Body of pancreas (tissue), 4 donors: Measurements from ENCODE around the gene ZC3H13. TPM values are rescaled to one million over a fixed set of nuclear protein-coding genes. Genes with fewer than 3 reads are reported as not detected.
"Not testable (repeated sequence)": the region's sequence is repeated elsewhere in the genome, so short reads cannot be mapped to it uniquely, and the experiment has no call there.

Source experiments
- ATAC-seq: fragments of 150-250 bp; one replicate; pipeline ENCODE4 v1.9.1; 2016
- DNase-seq, 4 donors: peaks; one replicate each; pipeline ENCODE4 v3.0.0-alpha.2; 2019
- H3K27ac ChIP-seq, 4 donors: fragments of 200-600 bp; sonication (generic); 1 replicate in 3 of 4; 2 replicates in 1 of 4; pipeline versions ENCODE4 v1.5.1 to v1.6.1; 2016 to 2019; ENCODE audit warnings: mild to moderate bottlenecking in 1 of 4, mixed read lengths in 1 of 4, moderate library complexity in 1 of 4
- H3K27me3 ChIP-seq, 2 donors: fragments of 200-600 bp; sonication (generic); one replicate each; pipeline ENCODE4 v1.6.0; 2016; ENCODE audit warnings: mild to moderate bottlenecking in 1 of 2
- H3K36me3 ChIP-seq, 2 donors: fragments of 200-600 bp; sonication (generic); replicated peaks in 1 of 2; 2 replicates each; pipeline ENCODE4 v1.5.1; 2016; ENCODE audit warnings: low read depth in 2 of 2; ENCODE audit not compliant: insufficient read depth in 1 of 2
- H3K4me1 ChIP-seq: fragments of 200-600 bp; sonication (generic); one replicate; pipeline ENCODE4 v1.6.0; 2016
- H3K4me3 ChIP-seq, 2 donors: fragments of 200-600 bp; sonication (generic); 1 replicate in 1 of 2; 2 replicates in 1 of 2; pipeline ENCODE4 v1.5.1; 2016 to 2019
- H3K9me3 ChIP-seq, 3 donors: fragments of 200-600 bp; sonication (generic); 1 replicate in 2 of 3; 2 replicates in 1 of 3; pipeline ENCODE4 v1.5.1; 2016
- POLR2A ChIP-seq, 3 donors: fragments of 450-650 bp; IDR thresholded peaks; one replicate each; pipeline ENCODE4 v1.6.1; 2016; ENCODE audit warnings: antibody characterized with exemption in 3 of 3, mild to moderate bottlenecking in 2 of 3
- WGBS, 2 donors: methylation state at CpG; one replicate each; pipeline ENCODE4 v1.1.5; 2017; 5-methylcytosine and 5-hydroxymethylcytosine counted together
- intact Hi-C: fragments of 100-400 bp; cut with DNase I; formaldehyde crosslinking; loops from one replicate; pipeline ENCODE4 v1.15.1; 2023
- total RNA-seq, 2 donors: library from RNA; depleted of rRNA; stranded (reverse); fragments of >200 nt; gene quantifications; one replicate each; pipeline ENCODE4 v1.1.0, GENCODE V29; 2016
- TF ChIP-seq, protein P1 (sequence below), 7 experiments: fragments of 450-650 bp in 4 of 7; fragments of 200-600 bp in 3 of 7; sonication (generic) in 3 of 7; IDR thresholded peaks; one replicate each; pipeline ENCODE4 v1.5.1; 2016 to 2019; ENCODE audit warnings: antibody characterized with exemption in 7 of 7

The ZC3H13 gene
- total RNA-seq, 2 donors from 2014 or later, result 12.7 to 31.0 TPM

DNA sequence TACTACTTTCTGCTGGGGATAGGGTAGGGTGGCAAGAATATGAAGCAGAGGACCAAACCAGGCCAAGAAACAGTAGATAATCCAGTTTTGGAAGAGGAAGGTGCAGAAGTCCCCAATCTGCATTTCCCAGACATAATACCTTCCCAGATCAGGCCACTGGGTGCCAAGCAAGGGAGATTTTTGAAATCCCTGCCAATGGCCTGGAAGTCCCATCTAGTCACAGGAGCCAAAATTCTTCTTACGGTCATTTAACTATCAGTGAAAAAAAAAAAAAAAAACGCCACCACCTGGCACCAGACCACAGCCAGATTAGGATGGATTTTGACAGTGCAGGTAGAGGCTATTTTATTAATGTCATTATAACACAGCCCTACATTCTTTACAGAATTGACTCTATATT is 57.8 kb downstream of the ZC3H13 start:
- no peak for ATAC-seq

DNA sequence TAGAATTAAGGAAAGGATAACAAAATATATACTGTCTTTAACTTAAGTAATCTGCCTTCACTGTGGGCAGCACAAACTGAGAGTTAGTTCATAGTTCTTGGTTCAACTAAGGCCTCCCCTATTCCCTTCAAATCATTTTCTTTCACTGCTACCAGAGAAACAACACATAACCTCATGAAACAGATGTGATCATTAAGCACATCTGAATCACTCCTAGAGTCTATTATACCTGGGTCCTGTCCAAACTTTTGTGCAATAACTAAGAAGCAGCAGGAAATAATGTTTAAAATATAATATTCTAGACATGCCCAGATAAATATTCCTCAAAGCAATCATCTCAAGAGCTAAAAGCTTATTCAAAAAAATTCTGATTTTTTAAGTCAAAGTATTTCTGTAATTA is 62.9 kb downstream of the ZC3H13 start:
- no peak for TF ChIP-seq POLR2A (IDR thresholded peaks at IDR 0.05)
- TF ChIP-seq, protein P1, sequence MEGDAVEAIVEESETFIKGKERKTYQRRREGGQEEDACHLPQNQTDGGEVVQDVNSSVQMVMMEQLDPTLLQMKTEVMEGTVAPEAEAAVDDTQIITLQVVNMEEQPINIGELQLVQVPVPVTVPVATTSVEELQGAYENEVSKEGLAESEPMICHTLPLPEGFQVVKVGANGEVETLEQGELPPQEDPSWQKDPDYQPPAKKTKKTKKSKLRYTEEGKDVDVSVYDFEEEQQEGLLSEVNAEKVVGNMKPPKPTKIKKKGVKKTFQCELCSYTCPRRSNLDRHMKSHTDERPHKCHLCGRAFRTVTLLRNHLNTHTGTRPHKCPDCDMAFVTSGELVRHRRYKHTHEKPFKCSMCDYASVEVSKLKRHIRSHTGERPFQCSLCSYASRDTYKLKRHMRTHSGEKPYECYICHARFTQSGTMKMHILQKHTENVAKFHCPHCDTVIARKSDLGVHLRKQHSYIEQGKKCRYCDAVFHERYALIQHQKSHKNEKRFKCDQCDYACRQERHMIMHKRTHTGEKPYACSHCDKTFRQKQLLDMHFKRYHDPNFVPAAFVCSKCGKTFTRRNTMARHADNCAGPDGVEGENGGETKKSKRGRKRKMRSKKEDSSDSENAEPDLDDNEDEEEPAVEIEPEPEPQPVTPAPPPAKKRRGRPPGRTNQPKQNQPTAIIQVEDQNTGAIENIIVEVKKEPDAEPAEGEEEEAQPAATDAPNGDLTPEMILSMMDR (IDR thresholded peaks at IDR 0.05), result no peak
- H3K27ac ChIP-seq, result no peak overlapping the region
- H3K9me3 ChIP-seq, result no peaks in the 10 kb centered on the region
- peaks cover 0 to 29% of the 10 kb centered on the region in 2 donors for H3K36me3 ChIP-seq
- ATAC-seq, result no peak
- peaks cover 9% of the 10 kb centered on the region for H3K4me1 ChIP-seq
- intact Hi-C loops, result no loop called here
- DNase-seq, result no peak
- H3K27me3 ChIP-seq, result no peaks in the 10 kb centered on the region
- H3K4me3 ChIP-seq, result no peak overlapping the region

More for the DNA sequence above, 57.8 kb downstream of the ZC3H13 start:
- intact Hi-C loops, result no loop called here
- no peak for TF ChIP-seq POLR2A (IDR thresholded peaks at IDR 0.05)
- TF ChIP-seq, protein P1 (IDR thresholded peaks at IDR 0.05), result no peak
- no peaks in the 10 kb centered on the region for H3K27me3 ChIP-seq
- no peak overlapping the region for H3K27ac ChIP-seq
- no peaks in the 10 kb centered on the region for H3K9me3 ChIP-seq
- H3K4me3 ChIP-seq, result no peak overlapping the region
- no peak for DNase-seq
- 36 to 44% methylated on average over 2 of the region's 2 CpGs for whole genome bisulfite sequencing, 2 donors
- H3K36me3 ChIP-seq, result no peaks in the 10 kb centered on the region
- peaks cover 9% of the 10 kb centered on the region for H3K4me1 ChIP-seq

DNA sequence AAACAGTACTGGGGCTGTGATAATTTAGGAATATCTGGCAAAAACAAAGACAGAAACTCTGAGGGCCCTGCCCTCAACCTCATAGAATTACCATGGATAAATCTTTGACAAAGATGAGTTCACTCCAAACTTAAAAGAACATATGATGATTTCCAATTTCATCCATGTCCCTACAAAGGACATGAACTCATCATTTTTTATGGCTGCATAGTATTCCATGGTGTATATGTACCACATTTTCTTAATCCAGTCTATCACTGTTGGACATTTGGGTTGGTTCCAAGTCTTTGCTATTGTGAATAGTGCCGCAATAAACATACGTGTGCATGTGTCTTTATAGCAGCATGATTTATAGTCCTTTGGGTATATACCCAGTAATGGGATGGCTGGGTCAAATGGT is 71.4 kb downstream of the ZC3H13 start:
- no CpG with 5 or more reads among the region's 2 CpGs for WGBS, 2 donors
- H3K36me3 ChIP-seq, result peaks cover 0 to 11% of the 10 kb centered on the region in 2 donors
- DNase-seq, intact Hi-C loops, ATAC-seq, H3K9me3 ChIP-seq, H3K4me3 ChIP-seq, H3K27me3 ChIP-seq, H3K4me1 ChIP-seq, H3K27ac ChIP-seq: not testable (repeated sequence)

DNA sequence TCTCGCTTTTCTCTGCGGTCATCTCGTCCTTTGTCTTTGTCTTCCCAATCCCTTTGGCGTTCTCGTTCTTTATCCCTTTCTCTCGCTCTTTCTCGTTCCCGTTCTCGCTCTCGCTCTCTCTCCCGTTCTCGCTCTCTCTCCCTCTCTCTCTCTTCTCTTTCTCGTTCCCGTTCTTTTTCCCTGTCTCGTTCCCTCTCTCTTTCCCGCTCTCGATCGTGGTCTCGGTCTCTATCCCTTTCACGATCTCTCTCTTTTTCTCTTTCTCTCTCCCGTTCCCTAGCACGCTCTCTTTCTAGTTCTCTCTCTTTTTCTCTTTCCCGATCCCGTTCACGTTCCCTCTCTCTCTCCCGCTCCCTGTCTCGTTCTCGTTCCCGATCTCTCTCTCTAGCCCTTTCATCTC is 77.2 kb downstream of the ZC3H13 start:
- no peak overlapping the region for H3K4me3 ChIP-seq
- TF ChIP-seq, protein P1 (IDR thresholded peaks at IDR 0.05), result no peak
- TF ChIP-seq POLR2A (IDR thresholded peaks at IDR 0.05), result no peak
- H3K36me3 ChIP-seq, result peaks cover 0 to 8% of the 10 kb centered on the region in 2 donors
- no peak overlapping the region for H3K27ac ChIP-seq
- no peak for ATAC-seq
- no peaks in the 10 kb centered on the region for H3K27me3 ChIP-seq
- no peaks in the 10 kb centered on the region for H3K9me3 ChIP-seq
- intact Hi-C loops, result no loop called here
- WGBS, 2 donors, result 91 to 99% methylated on average over 28 to 29 of the region's 29 CpGs
- H3K4me1 ChIP-seq, result no peaks in the 10 kb centered on the region
- no peak for DNase-seq

DNA sequence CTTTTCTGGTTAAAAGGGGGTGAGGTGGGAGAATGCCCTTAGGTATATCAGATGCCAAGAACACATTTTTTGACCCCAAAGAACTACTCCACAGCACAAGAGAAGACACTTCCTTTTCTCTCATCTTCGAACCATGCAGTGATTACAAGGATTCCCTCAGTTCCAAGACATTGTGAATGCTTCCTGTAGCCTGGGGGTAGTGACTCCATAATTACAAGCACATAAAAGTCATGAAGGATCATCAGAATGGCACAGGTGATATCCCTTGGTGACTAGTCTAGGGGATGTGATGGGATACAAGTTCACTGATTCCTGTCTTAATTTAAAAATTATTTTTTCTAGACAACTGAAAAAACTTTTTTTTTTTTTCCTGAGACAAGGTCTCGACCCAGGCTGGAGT is 78.0 kb downstream of the ZC3H13 start:
- 91 to 94% methylated on average over 2 of the region's 2 CpGs for WGBS, 2 donors

More for the DNA sequence above, 78.0 kb downstream of the ZC3H13 start:
- no peak overlapping the region for H3K4me3 ChIP-seq
- no peak for ATAC-seq
- intact Hi-C loops, result no loop called here
- no peak overlapping the region for H3K27ac ChIP-seq
- TF ChIP-seq, protein P1 (IDR thresholded peaks at IDR 0.05), result no peak
- no peak for TF ChIP-seq POLR2A (IDR thresholded peaks at IDR 0.05)
- H3K27me3 ChIP-seq, result no peaks in the 10 kb centered on the region
- H3K9me3 ChIP-seq, result no peaks in the 10 kb centered on the region
- H3K36me3 ChIP-seq, result peaks cover 0 to 14% of the 10 kb centered on the region in 2 donors
- DNase-seq, result no peak
- no peaks in the 10 kb centered on the region for H3K4me1 ChIP-seq
